ENCODE data around the gene AEBP1.

Gene AEBP1

DNA sequence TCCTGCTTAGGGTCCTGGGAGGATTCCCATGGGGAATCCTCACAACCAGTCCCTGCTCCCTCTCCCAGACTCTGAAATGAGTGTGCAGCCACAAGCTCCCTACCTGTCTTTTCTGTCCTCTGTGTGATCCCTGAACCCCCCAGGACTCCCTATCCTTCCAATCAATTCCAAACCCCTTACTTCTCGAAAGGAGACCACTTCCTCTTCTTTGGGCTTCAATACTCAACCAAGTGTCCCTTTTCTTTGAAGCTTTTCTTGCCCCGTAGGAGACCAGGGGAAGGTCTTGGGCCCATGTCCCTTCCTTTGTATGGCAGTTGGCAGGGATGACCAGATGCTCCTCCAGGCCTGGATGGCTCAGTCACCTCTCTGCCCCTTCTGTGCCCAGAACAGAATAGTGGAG lies 1.7 kb downstream of the AEBP1 start:
- DNase-seq (ENCODE audit: low spot score): no peak

DNA sequence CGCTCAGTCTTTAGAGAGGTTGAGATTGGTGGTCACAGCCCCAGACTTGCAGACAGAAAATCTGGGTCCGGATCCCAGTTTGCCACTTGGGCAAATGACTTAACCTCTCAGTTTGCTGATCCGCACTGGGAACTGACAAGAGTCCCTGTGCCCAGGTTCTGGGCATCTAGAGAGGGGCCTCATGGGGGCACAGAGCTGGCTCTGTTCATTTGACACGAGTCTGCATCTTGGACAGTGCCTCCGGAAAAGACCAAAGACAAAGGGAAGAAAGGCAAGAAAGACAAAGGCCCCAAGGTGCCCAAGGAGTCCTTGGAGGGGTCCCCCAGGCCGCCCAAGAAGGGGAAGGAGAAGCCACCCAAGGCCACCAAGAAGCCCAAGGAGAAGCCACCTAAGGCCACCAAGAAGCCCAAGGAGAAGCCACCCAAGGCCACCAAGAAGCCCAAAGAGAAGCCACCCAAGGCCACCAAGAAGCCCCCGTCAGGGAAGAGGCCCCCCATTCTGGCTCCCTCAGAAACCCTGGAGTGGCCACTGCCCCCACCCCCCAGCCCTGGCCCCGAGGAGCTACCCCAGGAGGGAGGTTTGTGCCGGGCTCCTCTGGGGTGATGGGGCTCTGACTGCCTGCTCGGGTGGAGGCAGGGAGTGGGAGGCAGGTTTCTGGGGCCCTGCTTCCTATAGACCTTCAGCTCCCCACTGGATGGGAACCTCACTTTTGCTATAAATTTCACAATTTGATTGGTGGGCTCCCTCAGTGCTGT lies 2.3 kb downstream of the AEBP1 start:
- no peak for DNase-seq (ENCODE audit: low spot score)

DNA sequence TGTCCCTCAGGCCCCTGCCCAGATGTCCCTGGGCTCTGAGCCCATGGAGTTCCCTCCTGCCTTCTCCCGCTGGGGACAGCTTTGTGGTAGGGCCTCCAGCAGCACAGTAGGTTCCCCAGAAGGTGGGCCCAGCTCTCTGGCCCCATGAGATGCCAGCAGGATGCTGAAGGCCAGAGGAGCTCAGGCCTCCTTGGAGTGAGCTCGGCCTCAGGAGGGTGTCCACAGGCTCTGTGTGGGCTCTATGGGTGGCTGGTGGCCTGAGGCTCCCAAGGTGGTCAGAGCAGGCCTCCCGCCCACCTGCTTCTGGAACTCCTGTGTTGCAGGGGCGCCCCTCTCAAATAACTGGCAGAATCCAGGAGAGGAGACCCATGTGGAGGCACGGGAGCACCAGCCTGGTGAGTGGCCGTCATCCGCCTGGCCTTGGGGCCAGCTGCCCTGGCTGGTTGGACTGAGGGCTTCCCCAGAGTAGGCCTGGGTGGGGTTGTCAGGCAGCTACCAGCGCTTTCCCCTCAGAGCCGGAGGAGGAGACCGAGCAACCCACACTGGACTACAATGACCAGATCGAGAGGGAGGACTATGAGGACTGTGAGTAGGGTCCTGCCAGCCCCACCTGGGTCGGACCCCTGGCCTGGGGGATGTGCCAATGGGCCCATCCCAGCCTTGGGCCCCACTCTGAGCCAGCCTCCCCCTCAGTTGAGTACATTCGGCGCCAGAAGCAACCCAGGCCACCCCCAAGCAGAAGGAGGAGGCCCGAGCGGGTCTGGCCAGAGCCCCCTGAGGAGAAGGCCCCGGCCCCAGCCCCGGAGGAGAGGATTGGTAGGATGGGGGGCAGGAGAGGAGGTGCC lies 3.2 kb downstream of the AEBP1 start:
- DNase-seq (ENCODE audit: low spot score): no peak

DNA sequence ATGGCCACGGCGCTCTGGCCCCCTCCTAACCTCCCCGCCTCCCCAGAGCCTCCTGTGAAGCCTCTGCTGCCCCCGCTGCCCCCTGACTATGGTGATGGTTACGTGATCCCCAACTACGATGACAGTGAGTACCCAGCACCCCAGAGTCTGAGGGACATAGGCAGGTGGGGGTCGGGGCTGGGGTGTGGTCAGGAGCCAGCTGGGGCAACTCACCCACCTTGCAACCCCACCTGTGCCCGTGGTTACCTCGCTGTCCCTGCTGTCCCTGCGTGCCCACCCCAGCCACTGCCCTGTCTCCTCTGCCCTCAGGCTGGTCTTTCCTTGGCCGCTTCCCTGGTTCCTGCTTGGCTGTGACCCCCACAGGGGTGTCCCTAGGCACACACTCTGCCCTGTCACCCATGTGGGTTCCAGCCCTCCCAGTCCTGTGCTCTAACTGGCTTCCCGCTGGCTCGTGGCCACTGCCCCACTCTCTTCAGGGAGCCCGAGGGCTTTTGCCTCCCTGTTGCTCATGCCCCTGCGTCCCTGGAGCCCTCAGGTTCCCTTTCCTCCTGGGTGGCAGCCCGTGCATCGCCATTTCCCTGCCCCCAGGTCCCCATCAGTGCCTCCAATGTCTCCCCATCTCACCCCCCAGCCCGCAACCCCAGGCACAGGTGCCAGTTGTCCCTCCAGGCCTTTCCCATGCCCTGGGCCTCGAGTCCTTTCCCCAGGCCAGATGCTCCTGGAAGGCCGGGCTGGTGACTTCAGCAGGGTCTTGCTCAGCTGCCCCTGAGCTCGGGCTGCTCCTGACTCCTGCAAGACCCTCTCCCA lies 4.0 kb downstream of the AEBP1 start:
- DNase-seq (ENCODE audit: low spot score): no peak

DNA sequence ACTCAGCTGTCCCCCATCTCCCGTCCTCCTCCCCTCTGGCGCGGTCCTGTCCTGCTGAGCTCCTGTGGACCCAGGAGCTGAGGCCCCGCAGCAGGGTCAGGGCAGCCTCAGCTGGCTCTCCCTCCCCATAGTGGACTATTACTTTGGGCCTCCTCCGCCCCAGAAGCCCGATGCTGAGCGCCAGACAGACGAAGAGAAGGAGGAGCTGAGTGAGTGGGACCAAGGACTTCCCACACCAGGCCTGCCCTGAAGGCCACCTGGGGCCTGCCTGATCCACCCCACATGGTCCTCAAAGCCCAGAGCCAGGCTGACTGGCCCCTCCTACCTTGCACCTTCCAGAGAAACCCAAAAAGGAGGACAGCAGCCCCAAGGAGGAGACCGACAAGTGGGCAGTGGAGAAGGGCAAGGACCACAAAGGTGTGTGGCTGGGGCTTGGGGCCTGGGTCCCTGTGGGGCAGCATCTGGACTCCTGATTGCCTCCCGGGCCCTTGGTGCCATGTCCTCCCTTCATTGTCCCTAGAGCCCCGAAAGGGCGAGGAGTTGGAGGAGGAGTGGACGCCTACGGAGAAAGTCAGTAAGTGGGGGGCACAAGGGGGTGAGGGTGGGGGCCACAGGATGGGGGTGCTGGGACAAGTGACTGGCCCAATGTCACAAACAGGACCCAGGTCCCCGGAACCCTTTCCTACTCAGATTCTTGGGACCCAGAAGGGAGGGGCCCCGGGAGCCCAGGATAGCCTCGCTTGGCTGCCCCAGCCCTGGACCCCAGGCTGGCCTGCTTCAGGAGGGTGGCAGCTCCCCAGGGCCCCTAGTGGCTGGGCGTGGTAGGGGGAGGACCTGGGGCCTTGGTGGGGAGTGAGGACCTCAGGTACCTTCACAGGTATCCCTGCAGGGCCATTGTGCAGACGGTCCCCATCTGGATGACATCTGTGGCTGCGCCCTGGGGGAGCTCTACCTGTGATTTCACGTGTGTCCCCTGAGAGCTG lies 4.9 kb downstream of the AEBP1 start:
- DNase-seq (ENCODE audit: low spot score): no peak

DNA sequence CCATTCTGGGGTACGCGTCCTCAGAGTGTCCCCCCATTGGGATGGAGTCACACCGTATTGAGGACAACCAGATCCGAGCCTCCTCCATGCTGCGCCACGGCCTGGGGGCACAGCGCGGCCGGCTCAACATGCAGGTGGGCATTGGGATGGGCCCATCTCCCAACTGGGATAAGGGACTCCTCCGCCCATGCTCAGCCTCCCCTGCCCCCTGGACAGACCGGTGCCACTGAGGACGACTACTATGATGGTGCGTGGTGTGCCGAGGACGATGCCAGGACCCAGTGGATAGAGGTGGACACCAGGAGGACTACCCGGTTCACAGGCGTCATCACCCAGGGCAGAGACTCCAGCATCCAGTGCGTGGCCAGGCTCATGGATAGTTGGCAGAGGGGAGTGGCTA lies 5.8 kb downstream of the AEBP1 start:
- no peak for DNase-seq (ENCODE audit: low spot score)

DNA sequence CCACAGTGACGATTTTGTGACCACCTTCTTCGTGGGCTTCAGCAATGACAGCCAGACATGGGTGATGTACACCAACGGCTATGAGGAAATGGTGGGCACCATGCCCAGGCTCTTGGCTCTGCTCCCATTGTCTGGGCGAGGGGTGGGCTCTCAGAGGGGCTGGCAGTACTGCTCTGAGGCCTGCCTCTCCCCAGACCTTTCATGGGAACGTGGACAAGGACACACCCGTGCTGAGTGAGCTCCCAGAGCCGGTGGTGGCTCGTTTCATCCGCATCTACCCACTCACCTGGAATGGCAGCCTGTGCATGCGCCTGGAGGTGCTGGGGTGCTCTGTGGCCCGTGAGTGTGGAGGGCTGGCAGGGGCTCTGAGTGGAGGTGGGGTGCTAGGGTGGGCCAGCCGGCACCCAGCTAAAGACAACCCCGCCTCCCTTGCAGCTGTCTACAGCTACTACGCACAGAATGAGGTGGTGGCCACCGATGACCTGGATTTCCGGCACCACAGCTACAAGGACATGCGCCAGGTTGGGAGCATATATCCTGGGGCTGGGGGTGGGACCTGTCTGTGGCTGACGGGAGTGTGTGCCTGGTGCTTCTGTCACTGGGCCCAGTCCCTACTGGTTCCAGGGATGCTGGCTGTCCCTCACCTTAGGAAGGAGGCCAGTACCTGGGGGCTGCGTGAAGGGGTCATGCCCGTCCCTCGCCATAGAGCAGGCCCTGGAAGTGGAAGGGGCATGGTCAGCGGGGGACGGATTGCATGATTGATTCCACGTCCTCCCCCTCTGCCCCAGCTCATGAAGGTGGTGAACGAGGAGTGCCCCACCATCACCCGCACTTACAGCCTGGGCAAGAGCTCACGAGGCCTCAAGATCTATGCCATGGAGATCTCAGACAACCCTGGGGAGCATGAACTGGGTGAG lies 6.8 kb downstream of the AEBP1 start:
- DNase-seq (ENCODE audit: low spot score): no peak

DNA sequence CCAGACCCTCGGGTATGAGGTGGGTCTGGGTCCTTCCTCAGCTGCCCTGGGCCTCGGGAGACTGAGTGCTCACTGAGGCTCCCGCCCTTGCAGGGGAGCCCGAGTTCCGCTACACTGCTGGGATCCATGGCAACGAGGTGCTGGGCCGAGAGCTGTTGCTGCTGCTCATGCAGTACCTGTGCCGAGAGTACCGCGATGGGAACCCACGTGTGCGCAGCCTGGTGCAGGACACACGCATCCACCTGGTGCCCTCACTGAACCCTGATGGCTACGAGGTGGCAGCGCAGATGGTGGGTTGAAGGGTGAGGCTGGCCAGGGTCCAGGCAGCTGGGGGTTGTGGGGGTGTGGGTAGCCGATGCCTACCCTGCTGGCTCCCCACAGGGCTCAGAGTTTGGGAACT lies 7.6 kb downstream of the AEBP1 start:
- no peak for DNase-seq (ENCODE audit: low spot score)

DNA sequence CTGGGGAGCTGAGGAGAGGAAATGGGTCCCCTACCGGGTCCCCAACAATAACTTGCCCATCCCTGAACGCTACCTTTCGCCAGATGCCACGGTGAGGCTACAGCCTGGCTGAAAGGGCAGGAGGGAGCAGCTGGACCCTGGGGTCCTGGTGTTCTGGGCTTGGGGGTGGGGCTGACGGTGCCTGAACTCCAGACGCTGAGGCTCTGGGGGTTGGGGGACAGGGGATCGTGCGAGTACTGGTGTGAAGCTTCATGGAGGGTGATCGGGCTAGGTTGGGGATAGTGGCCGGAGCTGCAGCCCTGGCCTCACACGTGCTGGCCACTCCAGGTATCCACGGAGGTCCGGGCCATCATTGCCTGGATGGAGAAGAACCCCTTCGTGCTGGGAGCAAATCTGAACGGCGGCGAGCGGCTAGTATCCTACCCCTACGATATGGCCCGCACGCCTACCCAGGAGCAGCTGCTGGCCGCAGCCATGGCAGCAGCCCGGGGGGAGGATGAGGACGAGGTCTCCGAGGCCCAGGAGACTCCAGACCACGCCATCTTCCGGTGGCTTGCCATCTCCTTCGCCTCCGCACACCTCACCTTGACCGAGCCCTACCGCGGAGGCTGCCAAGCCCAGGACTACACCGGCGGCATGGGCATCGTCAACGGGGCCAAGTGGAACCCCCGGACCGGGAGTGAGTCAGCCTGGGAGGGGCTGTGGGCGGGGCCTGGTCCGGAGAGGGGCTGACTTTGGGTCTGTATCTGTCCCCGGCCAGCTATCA lies 8.3 kb downstream of the AEBP1 start:
- DNase-seq (ENCODE audit: low spot score): no peak

DNA sequence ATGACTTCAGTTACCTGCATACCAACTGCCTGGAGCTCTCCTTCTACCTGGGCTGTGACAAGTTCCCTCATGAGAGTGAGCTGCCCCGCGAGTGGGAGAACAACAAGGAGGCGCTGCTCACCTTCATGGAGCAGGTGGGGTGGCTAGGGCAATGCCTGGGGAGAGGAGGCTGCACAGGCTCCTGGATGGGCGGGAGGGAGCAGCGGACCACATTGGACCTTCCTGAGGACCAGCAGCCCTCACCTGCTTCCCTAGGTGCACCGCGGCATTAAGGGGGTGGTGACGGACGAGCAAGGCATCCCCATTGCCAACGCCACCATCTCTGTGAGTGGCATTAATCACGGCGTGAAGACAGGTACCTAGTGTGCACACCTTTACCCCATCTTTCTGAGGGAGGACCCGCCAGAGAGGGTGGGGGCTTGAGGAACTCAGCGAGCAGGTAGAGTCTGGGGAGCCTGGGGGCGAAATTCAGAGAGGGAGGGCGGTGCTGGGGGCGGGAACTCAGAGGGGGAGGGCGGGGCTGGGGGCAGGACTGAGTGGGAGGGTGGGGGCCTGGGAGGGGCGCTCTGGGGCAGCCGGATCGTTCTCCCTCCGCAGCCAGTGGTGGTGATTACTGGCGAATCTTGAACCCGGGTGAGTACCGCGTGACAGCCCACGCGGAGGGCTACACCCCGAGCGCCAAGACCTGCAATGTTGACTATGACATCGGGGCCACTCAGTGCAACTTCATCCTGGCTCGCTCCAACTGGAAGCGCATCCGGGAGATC lies 9.0 kb downstream of the AEBP1 start:
- no peak for DNase-seq (ENCODE audit: low spot score)

DNA sequence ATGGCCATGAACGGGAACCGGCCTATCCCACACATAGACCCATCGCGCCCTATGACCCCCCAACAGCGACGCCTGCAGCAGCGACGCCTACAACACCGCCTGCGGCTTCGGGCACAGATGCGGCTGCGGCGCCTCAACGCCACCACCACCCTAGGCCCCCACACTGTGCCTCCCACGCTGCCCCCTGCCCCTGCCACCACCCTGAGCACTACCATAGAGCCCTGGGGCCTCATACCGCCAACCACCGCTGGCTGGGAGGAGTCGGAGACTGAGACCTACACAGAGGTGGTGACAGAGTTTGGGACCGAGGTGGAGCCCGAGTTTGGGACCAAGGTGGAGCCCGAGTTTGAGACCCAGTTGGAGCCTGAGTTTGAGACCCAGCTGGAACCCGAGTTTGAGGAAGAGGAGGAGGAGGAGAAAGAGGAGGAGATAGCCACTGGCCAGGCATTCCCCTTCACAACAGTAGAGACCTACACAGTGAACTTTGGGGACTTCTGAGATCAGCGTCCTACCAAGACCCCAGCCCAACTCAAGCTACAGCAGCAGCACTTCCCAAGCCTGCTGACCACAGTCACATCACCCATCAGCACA lies 9.7 kb downstream of the AEBP1 start:
- DNase-seq (ENCODE audit: low spot score): no peak

DNA sequence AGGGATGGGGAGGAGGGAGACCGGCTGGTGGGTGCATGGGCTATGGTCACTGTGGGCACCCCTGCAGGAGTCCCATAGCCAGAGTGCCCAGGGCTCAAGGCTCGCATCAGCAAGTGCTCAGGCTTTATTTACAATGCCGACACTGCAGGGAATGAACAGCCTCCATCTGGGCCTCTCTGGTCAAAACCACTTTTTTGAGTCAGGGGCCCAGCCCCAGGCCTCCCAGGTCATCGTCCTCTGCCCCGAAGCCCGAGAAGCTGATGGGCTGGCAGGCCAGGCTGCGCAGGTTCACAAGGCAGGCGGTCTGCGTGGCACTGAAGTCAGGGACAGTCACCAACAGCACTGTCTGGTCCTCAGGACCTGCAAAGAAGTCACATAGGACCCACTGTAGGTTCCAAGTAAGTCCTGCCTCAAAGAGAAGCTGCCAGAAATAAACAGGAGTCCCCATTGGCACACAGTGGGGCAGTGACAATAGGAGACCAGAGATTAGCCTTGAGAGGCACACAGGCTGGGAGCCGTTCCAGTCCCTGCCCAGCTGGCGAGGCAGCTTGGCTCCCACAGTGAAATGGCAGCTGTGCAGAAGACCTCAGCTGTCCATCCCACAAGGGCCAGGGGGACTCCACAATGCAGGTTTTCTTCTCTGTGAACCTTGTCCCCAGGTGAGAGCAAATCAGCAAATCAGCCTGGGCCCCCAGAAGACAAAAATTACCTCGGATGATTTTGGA lies 10.6 kb downstream of the AEBP1 start:
- no peak for DNase-seq (ENCODE audit: low spot score)

DNA sequence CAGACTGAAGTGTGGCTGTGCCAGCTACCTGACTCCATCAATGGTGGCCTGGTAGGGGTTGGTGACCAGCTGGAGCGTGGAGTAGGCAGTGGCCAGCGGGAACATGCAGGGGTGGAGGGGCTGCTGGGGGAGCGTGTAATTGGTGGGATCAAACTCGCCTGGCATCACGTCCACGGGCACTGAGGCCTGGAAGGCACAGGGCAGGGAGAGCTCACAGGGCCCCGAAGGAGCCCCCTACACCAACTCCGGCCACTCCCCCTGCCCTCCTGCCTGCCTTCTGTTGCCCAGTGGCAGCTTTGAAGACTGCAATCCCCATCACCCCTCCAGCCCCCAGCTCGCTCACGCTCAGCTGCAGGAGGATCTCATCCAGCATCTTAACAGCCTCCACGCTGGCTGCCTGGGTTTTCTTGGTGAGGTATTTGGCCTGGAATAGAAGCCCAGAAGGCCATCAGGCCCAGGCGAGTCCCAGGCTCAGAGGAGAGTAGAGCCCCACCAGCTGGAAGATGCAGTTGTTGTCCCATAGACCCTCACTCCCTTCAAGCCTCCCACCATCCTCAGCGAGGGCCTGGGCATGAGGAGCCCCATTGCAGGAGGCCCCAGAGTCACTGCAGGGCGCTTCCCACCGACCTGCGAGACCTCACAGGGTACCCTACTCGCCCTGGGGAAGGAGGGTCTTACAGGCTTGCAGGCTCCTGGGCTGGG lies 12.1 kb downstream of the AEBP1 start:
- no peak for DNase-seq (ENCODE audit: low spot score)

DNA sequence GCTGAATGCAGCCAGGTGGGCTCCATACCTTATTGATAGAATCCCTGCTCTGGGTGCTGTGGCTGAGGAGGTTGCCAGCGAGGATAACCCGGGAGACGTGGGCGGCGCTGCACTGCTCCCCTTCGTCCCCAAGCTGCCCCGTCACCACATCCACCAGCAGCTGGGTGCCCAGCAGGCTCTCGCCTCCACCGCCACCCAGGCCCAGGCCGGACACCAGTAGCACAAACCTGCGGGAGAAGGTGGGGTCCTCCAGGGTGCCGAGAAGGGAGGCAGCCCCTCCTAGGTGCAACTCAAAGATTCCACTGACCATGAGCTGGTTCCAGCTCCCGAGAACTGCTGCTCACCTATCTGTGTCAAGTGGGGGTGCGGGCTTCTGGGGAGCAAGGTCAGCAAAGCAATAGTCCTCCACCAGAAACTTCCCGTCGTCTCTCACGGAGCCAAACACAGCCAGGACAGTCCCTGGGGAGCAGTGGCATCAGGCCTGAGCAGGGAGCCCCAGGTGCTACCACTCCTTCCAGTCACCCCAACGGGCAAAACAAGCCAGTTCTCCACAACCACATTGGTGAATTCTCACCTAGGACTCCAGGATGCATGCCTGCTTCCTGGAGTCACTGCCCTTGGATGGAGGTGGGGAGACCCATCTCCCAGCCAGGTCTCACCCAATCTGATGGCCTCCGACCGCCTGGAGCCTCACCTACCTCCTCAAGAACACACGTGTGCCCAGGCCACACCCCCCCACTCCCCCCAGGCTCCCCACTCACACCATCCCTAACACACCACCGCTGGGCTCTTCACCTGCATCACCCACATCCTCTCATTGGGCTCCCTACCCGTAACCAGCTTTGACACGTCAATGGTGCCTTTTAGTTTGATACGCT lies 12.9 kb downstream of the AEBP1 start:
- DNase-seq (ENCODE audit: low spot score): no peak

DNA sequence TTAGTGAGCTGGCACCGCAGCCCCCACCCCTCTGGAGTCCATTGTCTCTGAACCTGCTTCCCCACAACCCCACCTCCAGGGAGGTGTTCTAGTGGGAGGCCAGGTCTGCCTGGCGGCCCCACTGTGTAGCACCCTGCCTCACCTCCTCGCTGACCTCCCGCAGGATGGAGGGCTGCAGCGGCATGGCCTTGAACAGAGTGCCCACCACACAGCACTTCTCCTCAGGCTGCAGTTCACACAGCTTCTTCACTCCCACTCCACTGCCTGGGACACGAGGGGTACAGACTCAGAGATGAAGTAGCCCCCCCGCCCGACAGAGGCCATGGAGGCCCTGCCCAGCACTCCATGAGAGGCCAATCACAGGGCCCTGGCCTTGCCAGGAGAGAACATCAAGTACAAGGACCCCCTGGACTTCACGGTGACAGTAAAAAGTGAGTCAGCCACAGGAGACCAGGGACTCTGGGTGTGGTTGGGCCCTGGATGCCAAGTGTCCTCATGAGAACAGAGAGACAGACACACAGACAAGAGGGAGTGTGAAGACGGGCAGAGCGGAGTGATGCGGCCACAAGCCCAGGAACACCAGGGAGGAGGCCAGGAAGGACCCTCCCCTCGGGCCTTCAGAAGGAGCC lies 13.8 kb downstream of the AEBP1 start:
- no peak for DNase-seq (ENCODE audit: low spot score)
